NCI-H2107 (cell line): ENCODE measurements around the gene THRAP3.
A peak's percentile ranks its signal among the peaks of the same experiment; 100 is the strongest.
"Not testable (repeated sequence)": the region's sequence is repeated elsewhere in the genome, so short reads cannot be mapped to it uniquely, and the experiment has no call there.

Experiments used
- DNase-seq: peaks from one replicate; lab custom pipeline; 2025; lab: John Stamatoyannopoulos, UW

The THRAP3 gene

GRCh38 chr1:36251794-36252481, 27.7 kb downstream of the THRAP3 start:
- no peak for DNase-seq

GRCh38 chr1:36252482-36252824, 28.2 kb downstream of the THRAP3 start:
- DNase-seq: not testable (repeated sequence)

- no peak for DNase-seq
Observed at GRCh38 chr1:36253161-36253862, 29.1 kb downstream of the THRAP3 start.

- no peak for DNase-seq
Observed at GRCh38 chr1:36256558-36257374, 32.5 kb downstream of the THRAP3 start.

- DNase-seq: no peak
Observed at GRCh38 chr1:36257375-36257767, 33.1 kb downstream of the THRAP3 start.

DNA sequence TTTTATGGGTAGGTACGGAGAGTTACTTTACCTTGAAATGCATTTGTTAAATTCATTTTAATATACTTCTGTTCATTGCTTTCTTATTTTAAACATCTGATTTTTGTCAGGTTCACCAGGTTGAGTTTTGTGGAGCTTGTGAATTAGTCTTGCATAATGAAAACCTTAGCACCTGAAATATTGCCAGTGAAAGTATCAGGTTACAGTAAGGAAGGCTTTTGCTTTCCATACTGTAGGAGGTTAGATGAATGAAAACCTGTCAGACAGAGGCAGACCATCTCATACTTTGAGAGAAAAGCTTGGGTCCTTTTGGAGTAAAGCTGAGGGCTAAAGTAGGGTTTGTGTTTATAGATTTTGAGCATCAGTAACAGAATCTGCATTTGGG, 34.7 kb downstream of the THRAP3 start:
- no peak for DNase-seq

DNA sequence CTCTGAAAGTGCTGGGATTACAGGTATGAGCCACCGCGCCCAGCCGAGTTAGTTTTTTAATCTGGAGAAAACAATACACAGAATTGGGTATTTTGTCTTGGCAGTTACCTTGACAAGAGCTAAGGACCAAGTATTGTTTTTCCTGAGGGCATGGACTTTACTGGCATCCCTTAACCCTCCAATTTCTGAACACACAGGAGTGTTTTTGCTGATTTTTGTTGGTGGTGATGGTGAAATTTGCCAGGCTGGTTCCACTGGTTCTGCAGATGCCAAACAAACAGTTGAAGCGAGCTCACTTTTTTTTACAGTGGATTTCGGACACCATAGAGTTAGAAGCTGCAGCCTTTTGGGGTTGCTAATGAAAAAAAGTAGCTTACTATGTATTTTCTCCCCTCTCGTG, 44.7 kb downstream of the THRAP3 start:
- DNase-seq: no peak

GRCh38 chr1:36269408-36269838, 45.2 kb downstream of the THRAP3 start:
- no peak for DNase-seq

DNA sequence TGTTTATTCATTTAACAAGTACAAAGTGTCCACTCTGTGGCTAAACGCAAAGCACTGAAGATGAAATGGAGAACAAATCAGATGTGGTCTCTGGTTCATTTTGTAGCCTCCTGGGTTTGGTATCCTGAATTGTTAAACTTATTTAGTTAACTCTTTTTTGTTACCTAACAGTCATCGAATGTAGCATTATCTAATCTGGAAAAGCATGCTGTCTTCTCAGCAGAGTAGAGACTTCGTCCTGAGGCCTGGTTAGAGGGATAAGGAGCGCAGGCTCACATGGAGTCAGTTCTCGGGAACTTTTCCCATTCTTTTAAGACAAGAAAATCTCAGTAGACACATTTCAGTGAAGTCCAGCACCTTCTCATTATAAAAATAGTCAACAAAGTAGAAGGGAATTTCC, 48.8 kb downstream of the THRAP3 start:
- DNase-seq: no peak

DNA sequence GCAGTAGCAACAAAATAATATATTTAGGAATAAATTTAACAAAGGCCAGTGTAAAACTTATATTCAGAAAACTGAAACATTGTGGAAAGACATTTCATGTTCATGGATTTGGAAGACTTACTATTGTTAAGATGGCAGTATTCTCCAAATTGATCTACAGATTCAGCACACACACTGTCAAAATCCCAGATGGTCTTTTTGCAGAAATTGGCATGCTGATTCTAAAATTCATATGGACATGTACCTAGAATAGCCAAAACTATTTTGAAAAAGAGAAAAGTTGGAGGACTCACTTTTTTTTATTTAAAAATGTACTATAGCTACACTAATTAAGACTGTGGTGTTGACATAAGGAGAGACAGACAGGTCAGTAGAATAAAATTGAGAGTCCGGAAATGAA, 50.0 kb downstream of the THRAP3 start:
- no peak for DNase-seq

GRCh38 chr1:36276688-36277087, 52.4 kb downstream of the THRAP3 start:
- DNase-seq: no peak

DNA sequence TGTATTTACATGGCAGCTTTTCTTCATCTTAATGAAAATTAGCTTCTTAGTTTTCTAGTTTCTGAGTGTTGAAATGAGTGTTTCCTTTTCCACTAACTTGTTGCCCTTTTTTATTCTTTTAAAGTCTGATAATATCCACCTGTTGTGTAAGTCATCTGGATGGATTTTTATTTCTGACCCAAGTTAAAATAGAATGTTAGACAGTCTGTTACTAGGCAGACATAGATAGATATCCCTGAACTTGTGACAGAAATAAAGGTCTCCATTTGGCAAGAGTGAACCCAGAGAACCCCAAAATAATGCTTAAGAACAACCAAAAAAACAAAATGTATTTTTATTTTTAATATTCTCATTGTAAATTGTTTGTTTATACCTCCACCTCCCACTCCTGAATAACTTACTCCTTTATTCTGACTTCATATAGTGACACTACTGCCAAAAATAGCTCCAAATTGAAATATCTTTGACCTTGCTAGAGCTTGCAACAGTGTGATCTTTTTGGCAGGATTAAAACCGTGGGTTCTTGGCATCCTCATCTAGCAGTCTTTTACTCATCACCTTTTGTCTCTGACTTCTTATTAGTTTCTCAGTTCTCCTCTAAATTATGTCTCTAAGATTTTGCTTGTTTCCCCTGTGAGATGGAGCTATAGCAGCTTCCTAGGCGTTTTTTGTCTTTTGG, 55.0 kb downstream of the THRAP3 start:
- no peak for DNase-seq

DNA sequence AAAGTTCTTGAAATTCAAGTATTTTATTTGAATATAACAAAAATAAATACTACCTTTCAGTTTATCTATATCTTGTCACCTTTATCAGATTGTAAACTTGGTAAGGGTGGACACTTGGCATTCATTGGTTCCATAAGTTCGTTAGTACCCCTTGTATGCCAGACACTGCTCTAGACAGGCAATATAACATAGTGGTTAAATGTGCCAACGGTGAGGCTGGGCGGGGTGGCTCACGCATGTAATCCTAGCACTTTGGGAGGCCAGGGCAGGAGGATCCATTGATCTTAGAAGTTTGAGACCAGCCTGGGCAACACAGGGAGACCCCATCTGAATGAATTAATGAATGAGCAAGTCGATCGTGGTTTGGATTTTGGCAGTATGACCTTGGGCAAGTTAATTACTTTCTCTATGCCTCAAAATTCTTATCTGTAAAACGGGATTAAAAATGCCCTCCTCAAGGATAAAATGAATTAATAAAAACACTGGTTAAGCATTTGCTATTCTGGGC, 55.6 kb downstream of the THRAP3 start:
- DNase-seq: no peak

DNA sequence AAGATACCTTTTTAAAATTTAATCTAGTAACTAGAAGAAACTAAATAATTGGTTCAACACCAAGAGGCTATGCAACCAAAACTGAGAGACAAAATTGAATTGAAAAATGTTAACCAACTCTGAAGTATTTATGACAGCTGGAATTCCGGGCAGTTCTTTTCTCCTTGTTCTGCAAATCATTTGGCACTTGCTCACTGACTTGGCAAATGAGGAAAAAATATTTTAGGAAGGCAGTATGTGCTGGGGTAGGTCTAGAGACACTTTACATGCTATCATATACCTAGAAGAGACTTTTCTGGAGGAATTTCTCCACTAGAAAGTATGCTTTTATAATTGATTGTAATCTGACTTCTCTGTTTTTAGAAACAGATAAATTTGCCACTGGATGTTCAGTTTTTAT, 59.8 kb downstream of the THRAP3 start:
- DNase-seq: no peak

DNA sequence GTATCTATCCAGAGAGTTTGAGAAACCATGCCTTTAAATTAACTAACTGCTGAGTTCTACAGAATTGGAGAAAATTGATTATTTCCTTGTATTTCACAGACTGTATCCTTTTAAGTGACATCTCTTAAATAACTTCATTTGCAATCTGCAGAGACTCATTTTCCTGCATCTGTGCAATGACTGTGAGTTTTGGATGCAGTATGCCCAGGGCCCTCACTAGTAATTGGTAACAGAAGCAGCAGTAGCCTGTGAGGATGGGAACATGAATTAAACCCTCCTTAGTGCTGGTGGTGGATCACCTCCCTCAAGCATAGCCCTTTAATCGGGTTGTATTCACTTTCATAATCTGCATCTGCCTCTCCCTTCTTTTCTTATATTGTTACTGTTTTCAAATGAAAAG, 60.3 kb downstream of the THRAP3 start:
- no peak for DNase-seq

GRCh38 chr1:36285443-36286101, 61.3 kb downstream of the THRAP3 start:
- peak; percentile 67 for DNase-seq

DNA sequence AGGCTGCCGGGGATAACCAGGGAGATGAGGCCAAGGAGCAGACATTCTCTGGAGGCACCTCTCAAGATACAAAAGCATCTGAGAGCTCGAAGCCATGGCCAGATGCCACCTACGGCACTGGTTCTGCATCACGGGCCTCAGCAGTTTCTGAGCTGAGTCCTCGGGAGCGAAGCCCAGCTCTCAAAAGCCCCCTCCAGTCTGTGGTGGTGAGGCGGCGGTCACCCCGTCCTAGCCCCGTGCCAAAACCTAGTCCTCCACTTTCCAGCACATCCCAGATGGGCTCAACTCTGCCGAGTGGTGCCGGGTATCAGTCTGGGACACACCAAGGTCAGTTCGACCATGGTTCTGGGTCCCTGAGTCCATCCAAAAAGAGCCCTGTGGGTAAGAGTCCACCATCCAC, 62.6 kb downstream of the THRAP3 start:
- no peak for DNase-seq

GRCh38 chr1:36287595-36287994, 63.4 kb downstream of the THRAP3 start:
- no peak for DNase-seq

- DNase-seq: no peak
Observed at GRCh38 chr1:36295390-36295789, 71.1 kb downstream of the THRAP3 start.

DNA sequence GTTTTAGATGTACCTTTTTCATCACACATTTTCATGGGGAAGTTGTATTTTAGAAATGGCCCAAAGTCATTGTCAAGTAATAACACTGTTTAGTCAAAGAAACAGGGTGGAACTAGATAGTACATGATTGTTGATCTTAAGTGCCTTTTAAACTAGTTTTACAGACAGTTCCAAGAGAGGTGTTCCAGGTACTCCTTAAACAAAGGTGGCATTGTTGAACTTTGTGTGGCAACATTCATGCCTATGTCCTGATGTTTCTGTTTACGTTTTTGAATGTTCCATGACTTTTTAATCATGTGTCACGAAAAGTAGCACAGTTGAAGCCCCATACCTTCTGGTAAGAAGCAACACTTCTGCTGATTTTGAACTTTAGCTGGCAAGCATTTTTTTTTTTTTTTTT, 72.8 kb downstream of the THRAP3 start:
- no peak for DNase-seq

DNA sequence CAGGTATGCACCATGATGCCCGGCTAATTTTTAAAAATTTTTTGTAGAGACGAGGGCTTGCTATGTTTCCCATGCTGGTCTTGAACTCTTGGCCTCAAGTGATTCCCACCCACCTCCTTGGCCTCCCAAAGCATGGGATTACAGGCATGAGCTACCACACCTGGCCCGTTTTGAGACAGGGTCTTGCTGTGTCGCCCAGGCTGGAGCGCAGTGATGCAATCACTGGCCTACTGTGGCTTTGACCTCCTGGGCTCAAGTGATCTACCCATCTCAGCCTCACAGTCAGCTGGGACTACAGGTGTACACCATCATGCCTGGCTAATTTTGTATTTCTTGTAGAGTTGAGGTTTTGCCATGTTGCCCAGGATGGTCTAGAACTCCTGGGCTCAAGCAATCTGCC, 74.4 kb downstream of the THRAP3 start:
- no peak for DNase-seq

- DNase-seq: no peak
Observed at GRCh38 chr1:36300526-36300925, 76.3 kb downstream of the THRAP3 start.
